HG02973 (cell line): Measurements from ENCODE around the gene MARS2.
"Not testable (repeated sequence)": the region's sequence is repeated elsewhere in the genome, so short reads cannot be mapped to it uniquely, and the experiment has no call there.

Experiments used
- ATAC-seq: cut with Tn5 transposase; IDR thresholded peaks from one replicate; pipeline ENCODE4 v1.9.1; 2021; ENCODE audit warnings: moderate library complexity; ENCODE audit not compliant: unreplicated experiment

Gene MARS2

DNA sequence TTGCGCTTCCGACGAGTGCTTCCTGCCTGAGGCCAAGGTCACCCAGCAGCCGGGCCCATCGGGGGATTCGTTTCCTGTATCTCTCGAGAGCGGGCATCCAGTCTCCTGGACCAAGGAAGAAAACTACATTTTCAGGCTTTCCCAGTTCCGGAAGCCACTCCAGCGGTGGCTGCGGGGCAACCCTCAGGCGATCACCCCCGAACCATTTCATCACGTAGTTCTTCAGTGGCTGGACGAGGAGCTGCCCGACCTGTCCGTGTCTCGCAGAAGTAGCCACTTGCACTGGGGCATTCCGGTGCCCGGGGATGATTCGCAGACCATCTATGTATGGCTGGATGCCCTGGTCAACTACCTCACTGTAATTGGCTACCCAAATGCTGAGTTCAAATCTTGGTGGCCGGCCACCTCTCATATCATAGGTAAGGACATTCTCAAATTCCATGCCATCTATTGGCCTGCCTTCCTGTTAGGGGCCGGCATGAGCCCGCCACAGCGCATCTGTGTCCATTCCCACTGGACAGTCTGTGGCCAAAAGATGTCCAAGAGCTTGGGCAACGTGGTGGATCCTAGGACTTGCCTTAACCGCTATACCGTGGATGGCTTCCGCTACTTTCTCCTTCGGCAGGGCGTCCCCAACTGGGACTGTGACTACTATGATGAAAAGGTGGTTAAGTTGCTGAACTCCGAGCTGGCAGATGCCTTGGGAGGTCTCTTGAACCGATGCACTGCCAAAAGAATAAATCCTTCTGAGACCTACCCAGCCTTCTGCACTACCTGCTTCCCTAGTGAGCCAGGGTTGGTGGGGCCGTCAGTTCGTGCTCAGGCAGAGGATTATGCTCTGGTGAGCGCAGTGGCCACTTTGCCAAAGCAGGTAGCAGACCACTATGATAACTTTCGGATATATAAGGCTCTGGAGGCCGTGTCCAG is 1.0 kb downstream of the MARS2 start:
- ATAC-seq: no peak

DNA sequence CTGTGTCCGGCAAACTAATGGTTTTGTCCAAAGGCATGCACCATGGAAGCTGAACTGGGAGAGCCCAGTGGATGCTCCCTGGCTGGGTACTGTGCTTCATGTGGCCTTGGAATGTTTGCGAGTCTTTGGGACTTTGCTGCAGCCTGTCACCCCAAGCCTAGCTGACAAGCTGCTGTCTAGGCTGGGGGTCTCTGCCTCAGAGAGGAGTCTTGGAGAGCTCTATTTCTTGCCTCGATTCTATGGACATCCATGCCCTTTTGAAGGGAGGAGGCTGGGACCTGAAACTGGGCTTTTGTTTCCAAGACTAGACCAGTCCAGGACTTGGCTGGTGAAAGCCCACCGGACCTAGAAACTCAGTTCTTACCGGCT is 1.7 kb downstream of the MARS2 start:
- no peak for ATAC-seq

DNA sequence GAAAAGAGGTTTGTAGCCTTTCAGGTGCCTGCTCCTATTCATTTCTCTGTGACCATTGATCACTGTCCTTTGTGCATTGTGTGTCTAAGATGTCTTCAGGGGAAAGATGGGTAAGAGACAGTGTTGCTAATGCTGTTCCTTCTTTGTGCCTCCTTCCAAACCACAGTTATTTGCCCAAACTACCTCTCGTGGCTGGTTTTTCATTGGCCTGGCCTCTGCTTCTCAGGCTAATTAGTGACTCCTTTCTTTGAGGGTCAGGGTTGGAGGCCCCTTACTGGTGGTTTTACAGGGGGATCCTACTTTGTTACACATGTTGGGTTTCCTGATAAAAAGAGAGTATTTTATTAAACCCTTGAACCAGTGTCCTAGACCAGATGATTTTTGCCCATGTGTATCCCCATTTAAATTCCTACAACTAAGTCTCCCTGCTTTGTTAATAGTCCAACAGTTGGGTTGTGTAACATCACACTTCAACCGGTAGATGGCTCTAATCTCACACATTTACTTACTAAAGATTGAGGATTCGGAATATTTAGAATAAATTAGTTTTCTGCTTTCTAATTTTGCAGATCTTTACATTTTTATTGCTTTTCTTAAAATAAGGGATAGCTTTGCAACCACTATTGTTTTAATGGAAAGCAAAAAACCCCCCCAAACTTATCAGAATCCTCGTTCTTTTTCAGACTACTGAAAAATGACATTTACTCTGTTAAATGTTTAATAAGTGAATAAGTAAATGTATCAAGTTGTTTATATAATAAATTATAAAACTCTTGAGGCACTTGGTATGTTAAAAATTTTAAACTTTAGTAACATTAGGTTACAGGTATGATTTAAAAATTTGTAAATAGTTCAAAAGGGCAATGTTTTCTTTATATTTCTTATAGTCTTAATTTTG is 2.4 kb downstream of the MARS2 start:
- no peak for ATAC-seq

DNA sequence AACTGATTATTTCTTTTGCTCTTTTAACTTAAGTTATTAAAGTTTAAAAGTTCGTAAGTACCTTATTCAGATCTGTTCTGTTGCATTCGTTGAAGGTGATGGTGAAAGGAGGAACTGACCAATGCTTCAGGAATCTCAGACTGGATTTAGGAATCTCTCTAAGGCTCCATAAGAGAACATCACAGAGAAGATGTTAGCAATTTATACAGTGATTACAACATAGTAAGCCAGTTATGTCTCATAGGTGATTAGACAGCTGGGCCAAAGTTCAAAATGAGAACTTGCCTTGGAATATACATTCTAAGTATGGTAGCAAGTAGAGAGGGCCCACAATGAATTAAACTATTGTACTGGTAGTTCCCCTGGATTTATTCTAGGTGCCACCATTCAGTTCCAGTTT is 3.2 kb downstream of the MARS2 start:
- no peak for ATAC-seq

DNA sequence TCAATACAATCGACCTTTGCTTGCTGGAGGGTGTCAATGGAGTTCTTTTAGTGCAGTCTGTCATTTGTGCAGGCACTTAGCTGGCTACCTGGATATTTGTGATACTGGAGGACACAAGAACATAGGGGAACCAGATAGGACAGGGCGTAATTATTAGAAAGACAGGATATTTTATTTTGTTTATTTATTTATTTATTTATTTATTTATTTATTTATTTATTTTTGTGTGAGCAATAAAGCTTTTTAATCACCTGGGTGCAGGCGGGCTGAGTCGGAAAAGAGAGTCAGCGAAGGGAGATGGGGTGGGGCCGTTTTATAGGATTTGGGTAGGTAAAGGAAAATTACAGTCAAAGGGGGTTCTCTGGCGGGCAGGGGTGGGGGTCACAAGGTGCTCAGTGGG is 4.0 kb downstream of the MARS2 start:
- ATAC-seq: not testable (repeated sequence)

DNA sequence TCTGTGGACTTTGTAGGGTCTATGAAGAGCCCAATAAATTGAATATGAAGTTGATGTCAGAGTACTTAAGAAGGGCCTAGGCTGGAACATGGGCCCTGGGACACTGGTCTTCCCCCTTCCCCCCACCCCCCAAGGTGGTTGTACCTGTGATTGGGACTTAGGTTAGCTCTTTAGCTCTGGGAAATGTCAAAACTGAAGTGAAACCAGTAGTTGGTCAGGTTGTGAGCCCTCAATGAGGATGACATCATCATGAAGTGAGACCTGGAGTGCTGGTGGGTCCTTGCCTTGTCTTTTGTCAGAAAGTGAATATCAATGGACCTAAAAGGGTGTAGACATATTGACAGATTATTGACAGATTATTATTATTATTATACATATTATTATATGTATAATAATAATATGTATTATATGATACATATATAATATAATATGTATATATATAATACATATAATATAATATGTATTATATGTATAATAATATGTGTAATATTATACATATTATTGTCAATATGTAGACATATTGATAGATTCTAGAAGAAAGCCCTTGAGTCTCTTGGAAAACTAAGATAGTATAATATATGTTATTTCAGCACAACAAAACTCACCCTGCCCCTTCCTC is 5.4 kb downstream of the MARS2 start:
- ATAC-seq: peak; percentile 86

DNA sequence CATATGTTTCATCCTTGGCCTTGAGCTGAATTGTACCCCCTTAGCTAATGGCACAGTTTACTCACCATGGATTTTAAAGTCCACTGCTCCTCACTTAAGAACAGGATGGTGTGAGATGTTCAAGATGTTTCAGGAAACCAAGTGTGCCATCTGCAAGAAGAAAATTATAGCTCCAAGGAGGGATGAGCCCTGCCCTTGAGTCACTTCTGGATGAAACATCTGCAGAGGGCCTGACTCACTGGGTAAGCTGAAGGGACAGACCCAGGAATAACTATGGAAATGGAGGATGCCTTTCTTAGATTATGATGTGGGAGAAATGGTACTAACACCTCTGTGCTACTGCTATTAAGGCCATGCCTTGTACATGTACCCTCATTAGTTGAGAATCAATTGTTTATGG is 6.4 kb downstream of the MARS2 start:
- ATAC-seq: no peak

DNA sequence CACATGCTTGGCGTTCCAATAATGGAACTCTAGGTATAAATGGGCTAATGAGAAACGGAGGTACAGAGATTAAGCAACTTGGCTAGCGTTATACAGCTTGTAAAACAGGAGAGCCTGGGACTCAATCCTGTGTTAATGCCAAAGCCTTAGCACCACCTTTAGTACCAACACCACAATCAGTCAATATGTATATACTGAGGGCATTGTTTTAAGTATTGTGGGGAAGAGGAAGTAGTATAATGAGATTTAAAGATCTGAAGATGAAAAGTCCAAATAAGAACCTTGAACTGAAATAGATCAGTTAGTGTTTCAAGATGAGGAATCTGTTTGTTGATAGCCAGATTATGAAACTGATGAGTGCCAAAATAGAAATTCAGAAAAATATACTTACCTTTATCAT is 8.1 kb downstream of the MARS2 start:
- ATAC-seq: no peak

DNA sequence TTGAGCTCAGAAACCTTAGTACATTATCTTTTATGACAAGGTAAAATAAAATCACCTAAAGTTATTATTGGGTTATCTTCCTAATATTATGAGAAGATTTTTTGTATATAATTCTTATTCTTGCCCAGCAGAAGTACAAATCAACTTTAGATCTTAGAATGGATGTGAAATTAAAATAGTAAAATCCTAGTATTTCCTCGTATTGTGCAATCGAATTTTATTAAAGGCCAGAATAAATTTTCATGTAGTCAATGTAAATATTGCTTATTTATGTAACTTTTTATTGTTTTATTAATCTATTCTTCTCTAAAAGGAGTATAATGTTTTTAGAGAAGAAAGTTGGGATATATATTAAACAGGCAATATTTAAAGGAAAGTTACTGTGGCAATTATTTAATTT is 12.7 kb downstream of the MARS2 start:
- no peak for ATAC-seq

DNA sequence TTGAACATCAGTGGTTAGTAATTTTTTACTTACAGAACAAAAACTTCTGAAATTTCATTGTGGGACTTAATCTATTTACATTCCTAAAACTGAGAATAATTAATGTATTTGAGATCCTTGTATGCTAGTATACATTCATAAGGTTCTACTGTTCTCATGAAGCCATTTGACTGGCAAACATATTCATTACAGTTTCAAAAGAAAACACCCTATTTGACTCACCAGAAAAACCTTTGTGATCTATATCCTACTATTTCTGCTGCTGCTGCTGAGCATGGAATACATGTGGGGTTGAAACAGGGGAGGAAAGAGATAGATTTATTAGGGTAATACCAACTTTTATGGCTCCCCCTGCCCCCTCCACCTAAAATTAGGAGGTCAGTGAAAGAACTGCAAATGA is 21.8 kb downstream of the MARS2 start:
- no peak for ATAC-seq

DNA sequence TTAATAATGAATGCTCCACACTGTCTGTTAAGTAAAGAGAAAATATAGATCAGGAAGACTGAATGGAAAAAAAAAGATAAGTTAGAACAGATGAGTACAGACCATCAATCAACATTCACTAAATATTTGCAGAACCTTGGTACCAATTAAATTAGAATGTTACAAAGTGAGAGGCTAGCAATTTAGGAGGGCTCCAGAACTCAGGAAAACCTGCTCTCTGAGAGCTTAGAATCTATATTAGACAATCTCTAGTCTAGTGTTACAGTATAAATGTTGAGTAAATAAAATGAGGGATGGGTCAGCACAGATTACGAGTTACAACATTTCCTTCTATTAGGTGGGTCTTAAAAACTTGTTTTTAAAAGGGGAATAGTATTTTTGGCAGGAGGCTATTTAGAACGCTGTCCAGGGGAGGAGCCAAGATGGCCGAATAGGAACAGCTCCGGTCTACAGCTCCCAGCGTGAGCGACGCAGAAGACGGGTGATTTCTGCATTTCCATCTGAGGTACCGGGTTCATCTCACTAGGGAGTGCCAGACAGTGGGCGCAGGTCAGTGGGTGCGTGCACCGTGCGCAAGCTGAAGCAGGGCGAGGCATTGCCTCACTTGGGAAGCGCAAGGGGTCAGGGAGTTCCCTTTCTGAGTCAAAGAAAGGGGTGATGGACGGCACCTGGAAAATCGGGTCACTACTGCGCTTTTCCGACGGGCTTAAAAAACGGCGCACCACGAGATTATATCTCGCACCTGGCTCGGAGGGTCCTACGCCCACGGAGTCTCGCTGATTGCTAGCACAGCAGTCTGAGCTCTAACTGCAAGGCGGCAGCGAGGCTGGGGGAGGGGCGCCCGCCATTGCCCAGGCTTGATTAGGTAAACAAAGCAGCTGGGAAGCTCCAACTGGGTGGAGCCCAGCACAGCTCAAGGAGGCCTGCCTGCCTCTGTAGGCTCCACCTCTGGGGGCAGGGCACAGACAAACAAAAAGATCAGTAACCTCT is 23.7 kb downstream of the MARS2 start:
- ATAC-seq: not testable (repeated sequence)

DNA sequence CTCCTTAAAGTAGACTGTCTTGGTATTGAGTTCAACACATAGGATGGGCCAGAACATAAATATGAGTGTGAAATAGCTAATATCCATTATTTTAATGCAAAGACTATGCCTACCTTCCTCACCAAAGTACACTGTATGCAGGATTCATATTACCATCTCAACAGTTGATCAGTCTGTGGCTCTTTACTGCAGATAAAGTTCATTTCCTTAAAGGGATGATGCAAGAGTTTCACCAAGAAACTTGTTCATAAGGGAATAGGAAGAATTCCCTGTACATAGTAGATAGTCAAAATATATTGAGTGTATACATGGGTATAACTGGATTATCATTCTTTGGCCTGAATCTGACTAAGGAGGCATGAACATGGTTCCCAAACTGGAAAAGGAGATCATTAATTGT is 35.0 kb downstream of the MARS2 start:
- no peak for ATAC-seq
